IMR-90 (cell line): ENCODE data around the gene DMRT1. TPM values are rescaled to one million over a fixed set of nuclear protein-coding genes. Genes with fewer than 3 reads are reported as not detected.
A peak's percentile ranks its signal among the peaks of the same experiment; 100 is the strongest.

ENCODE experiments used
- ATAC-seq: fragments of 200-7000 bp; cut with Tn5 transposase; 2 replicates; pipeline ENCODE4 v1.9.1; 2020; ENCODE audit warnings: low read depth, mild to moderate bottlenecking, moderate library complexity
- BruUV-seq: library from RNA; stranded (reverse); fragments of 400-500 nt; replicated peaks from 2 replicates; lab custom pipeline; 2021; lab: Mats Ljungman, UMichigan
- CTCF ChIA-PET: fragments of 300-600 bp; formaldehyde crosslinking; extraction: SDS; loops from one replicate; lab custom pipeline; 2021; ENCODE audit warnings: antibody characterized with exemption; lab: Yijun Ruan, JAX
- POLR2A ChIA-PET: fragments of 300-600 bp; sonication (Branson Sonifier 250); formaldehyde crosslinking; loops from one replicate; lab custom pipeline; 2022; ENCODE audit warnings: antibody characterized with exemption; ENCODE audit not compliant: unreplicated experiment; lab: Charles Lee
- DNase-seq: peaks from one replicate; pipeline ENCODE4 v3.0.0; 2013
- H2AFZ ChIP-seq: replicated peaks from 2 replicates; pipeline ENCODE3; 2013; ENCODE audit warnings: low read length, mild to moderate bottlenecking; ENCODE audit not compliant: poor library complexity
- H2AK5ac ChIP-seq: 2 replicates; pipeline ENCODE4 v1.6.1; 2013; ENCODE audit warnings: low read depth, low read length, inconsistent platforms
- H2AK9ac ChIP-seq: replicated peaks from 2 replicates; pipeline ENCODE3; 2013; ENCODE audit warnings: mild to moderate bottlenecking, low read depth, low read length, moderate library complexity; ENCODE audit not compliant: poor library complexity
- H2BK120ac ChIP-seq: 2 replicates; pipeline ENCODE4 v1.6.1; 2013; ENCODE audit warnings: low read depth, low read length, inconsistent platforms
- H2BK15ac ChIP-seq: 3 replicates; pipeline ENCODE4 v1.6.1; 2013; ENCODE audit warnings: low read depth, low read length, inconsistent platforms
- H2BK20ac ChIP-seq: 2 replicates; pipeline ENCODE4 v1.6.1; 2013; ENCODE audit warnings: low read depth, mild to moderate bottlenecking, inconsistent platforms, low read length, moderate library complexity
- H2BK5ac ChIP-seq: 2 replicates; pipeline ENCODE4 v1.6.1; 2013; ENCODE audit warnings: mild to moderate bottlenecking, low read depth, low read length, inconsistent platforms; ENCODE audit not compliant: poor library complexity, severe bottlenecking
- H3K14ac ChIP-seq: replicated peaks from 2 replicates; pipeline ENCODE4 v1.6.1; 2013; ENCODE audit warnings: low read depth, low read length, inconsistent platforms
- H3K18ac ChIP-seq: 2 replicates; pipeline ENCODE4 v1.6.1; 2013; ENCODE audit warnings: low read depth, low read length, control low read depth
- H3K23ac ChIP-seq: 2 replicates; pipeline ENCODE4 v1.6.1; 2013; ENCODE audit warnings: low read depth, low read length, inconsistent platforms
- H3K27ac ChIP-seq: 2 replicates; pipeline ENCODE4 v1.5.1; 2013; ENCODE audit warnings: mild to moderate bottlenecking, control low read depth, low read length; ENCODE audit not compliant: insufficient read depth
- H3K27me3 ChIP-seq: 2 replicates; pipeline ENCODE4 v1.6.1; 2013; ENCODE audit warnings: low read length; ENCODE audit not compliant: control insufficient read depth, insufficient read depth
- H3K36me3 ChIP-seq: 2 replicates; pipeline ENCODE4 v1.6.1; 2013; ENCODE audit warnings: low read length, mixed read lengths; ENCODE audit not compliant: control insufficient read depth, insufficient read depth
- H3K4ac ChIP-seq: 2 replicates; pipeline ENCODE4 v1.6.1; 2013; ENCODE audit warnings: low read depth, low read length, inconsistent platforms
- H3K4me1 ChIP-seq: 2 replicates; pipeline ENCODE4 v1.6.1; 2013; ENCODE audit warnings: low read length, mixed read lengths; ENCODE audit not compliant: control insufficient read depth, insufficient read depth
- H3K4me2 ChIP-seq: 2 replicates; pipeline ENCODE4 v1.6.1; 2013; ENCODE audit warnings: low read depth, mild to moderate bottlenecking, control low read depth, low read length, moderate library complexity
- H3K4me3 ChIP-seq: 2 replicates; pipeline ENCODE4 v1.5.1; 2013; ENCODE audit warnings: low read depth, mild to moderate bottlenecking, control low read depth, low read length, moderate library complexity; ENCODE audit not compliant: insufficient read depth
- H3K56ac ChIP-seq: 2 replicates; pipeline ENCODE4 v1.6.1; 2013; ENCODE audit warnings: low read length, inconsistent platforms; ENCODE audit not compliant: insufficient read depth; ENCODE audit errors: extremely low read depth
- H3K79me1 ChIP-seq, 2 experiments: 2 replicates each; pipeline ENCODE4 v1.6.1; 2013; ENCODE audit warnings: low read length in 2 of 2, inconsistent platforms in 1 of 2, low read depth in 1 of 2
- H3K9ac ChIP-seq: 2 replicates; pipeline ENCODE4 v1.6.1; 2013; ENCODE audit warnings: low read depth, low read length, control low read depth
- H3K9me1 ChIP-seq: 2 replicates; pipeline ENCODE4 v1.6.1; 2013; ENCODE audit warnings: low read length, inconsistent platforms; ENCODE audit not compliant: insufficient read depth
- H3K9me3 ChIP-seq: 2 replicates; pipeline ENCODE4 v1.6.1; 2013; ENCODE audit warnings: low read length; ENCODE audit not compliant: control insufficient read depth, insufficient read depth
- H4K20me1 ChIP-seq: 2 replicates; pipeline ENCODE4 v1.6.1; 2013; ENCODE audit warnings: low read length, inconsistent platforms; ENCODE audit not compliant: insufficient read depth
- H4K5ac ChIP-seq: 2 replicates; pipeline ENCODE4 v1.6.1; 2013; ENCODE audit warnings: mild to moderate bottlenecking, low read depth, low read length, control low read depth
- H4K8ac ChIP-seq, 2 experiments: 2 replicates each; pipeline ENCODE4 v1.6.1; 2013; ENCODE audit warnings: low read depth in 2 of 2, low read length in 2 of 2, control low read depth in 1 of 2, inconsistent platforms in 1 of 2
- H4K91ac ChIP-seq: 2 replicates; pipeline ENCODE4 v1.6.1; 2013; ENCODE audit warnings: low read depth, low read length, inconsistent platforms; ENCODE audit not compliant: insufficient read depth
- CEBPB ChIP-seq: IDR thresholded peaks from 2 replicates; pipeline ENCODE4 v1.6.1; 2012; ENCODE audit warnings: low read depth, low read length, improper control_type of control experiment
- CHD1 ChIP-seq: IDR thresholded peaks from 2 replicates; pipeline ENCODE4 v1.6.1; 2012; ENCODE audit warnings: low read depth, low read length, improper control_type of control experiment
- CTCF ChIP-seq: conservative IDR thresholded peaks from 2 replicates; pipeline ENCODE4 v1.5.1; 2012; ENCODE audit warnings: mild to moderate bottlenecking, low read depth, low read length, improper control_type of control experiment
- ELK1 ChIP-seq: fragments of 150-350 bp; IDR thresholded peaks from 2 replicates; pipeline ENCODE4 v1.6.1; 2016; ENCODE audit warnings: low read depth, mild to moderate bottlenecking, low read length, moderate library complexity, borderline replicate concordance
- FOS ChIP-seq: fragments of 150-350 bp; IDR thresholded peaks from 2 replicates; pipeline ENCODE4 v1.6.1; 2016; ENCODE audit warnings: low read depth, low read length
- MAFK ChIP-seq: IDR thresholded peaks from 2 replicates; pipeline ENCODE4 v1.6.1; 2012; ENCODE audit warnings: low read depth, low read length, improper control_type of control experiment
- RAD21 ChIP-seq: IDR thresholded peaks from 2 replicates; pipeline ENCODE4 v1.6.1; 2012; ENCODE audit warnings: low read length, improper control_type of control experiment
- RCOR1 ChIP-seq: IDR thresholded peaks from 2 replicates; pipeline ENCODE4 v1.6.1; 2012; ENCODE audit warnings: mild to moderate bottlenecking, low read length, improper control_type of control experiment; ENCODE audit not compliant: insufficient replicate concordance
- SMC3 ChIP-seq: fragments of 150-350 bp; IDR thresholded peaks from 2 replicates; pipeline ENCODE4 v1.6.1; 2016; ENCODE audit warnings: low read depth, mild to moderate bottlenecking, antibody characterized with exemption, low read length, moderate library complexity
- WGBS, 2 experiments: methylation state at CpG; one replicate each; pipeline versions ENCODE4 v1.1.5 to v1.1.7; 2013; ENCODE audit warnings: missing lambda C conversion rate in 2 of 2; ENCODE audit not compliant: insufficient read length in 1 of 2; ENCODE audit errors: extremely low coverage in 2 of 2; 5-methylcytosine and 5-hydroxymethylcytosine counted together
- dilution Hi-C: fragments of 300-500 bp; cut with HindIII; formaldehyde crosslinking; loops from one replicate; pipeline ENCODE4 v1.14.3; 2018; ENCODE audit warnings: low sequenced_read_pairs; ENCODE audit not compliant: unreplicated experiment
- in situ Hi-C: fragments of 300-500 bp; cut with MboI; formaldehyde crosslinking; loops from 3 replicates; pipeline ENCODE4 v1.14.3; 2019; ENCODE audit warnings: low sequenced_read_pairs, inconsistent platforms, mixed read lengths
- intact Hi-C: fragments of 100-400 bp; cut with micrococcal nuclease; formaldehyde crosslinking; loops from 2 replicates; pipeline ENCODE4 v1.10.0; 2022
- polyA plus RNA-seq, 3 experiments: library from polyadenylated mRNA; depleted of rRNA; stranded (reverse); fragments of >200 nt; gene quantifications; 2 replicates each; pipeline ENCODE4 v1.2.3, GENCODE V29; 2012; ENCODE audit warnings: low replicate concordance in 1 of 3
- total RNA-seq: library from RNA; depleted of rRNA; stranded (reverse); fragments of >200 nt; gene quantifications from 2 replicates; pipeline ENCODE4 v1.2.3, GENCODE V29; 2012

Gene DMRT1
- total and polyA plus RNA-seq, 2 of the 4 experiments (the other 2 are of a cell fraction) = not detected

- no peak overlapping the region for H4K8ac ChIP-seq
- H2BK120ac ChIP-seq = no peak overlapping the region
- H2AK5ac ChIP-seq = no peak overlapping the region
- intact Hi-C loops = no loop called here
- no peaks in the 10 kb centered on the region for H4K20me1 ChIP-seq
- no peaks in the 10 kb centered on the region for H3K4me1 ChIP-seq
- ATAC-seq = no peak
- H3K36me3 ChIP-seq = no peaks in the 10 kb centered on the region
- no peak overlapping the region for H3K14ac ChIP-seq
- H2BK15ac ChIP-seq = no peak overlapping the region
- H3K9ac ChIP-seq = no peak overlapping the region
- ChIA-PET CTCF (no interaction called here), POLR2A (no interaction called here)
- no peak overlapping the region for H3K27ac ChIP-seq
- dilution Hi-C loops = no loop called here
- no peaks in the 10 kb centered on the region for H3K9me3 ChIP-seq
- H3K18ac ChIP-seq = no peak overlapping the region
- no peak overlapping the region for H3K4ac ChIP-seq
- H2BK20ac ChIP-seq = no peak overlapping the region
- H2AFZ ChIP-seq = no peak overlapping the region
- no peak overlapping the region for H2BK5ac ChIP-seq
- H4K5ac ChIP-seq = no peak overlapping the region
- H3K9me1 ChIP-seq = no peaks in the 10 kb centered on the region
- no TSS peak for BruUV-seq
- DNase-seq = peak; percentile 49
- H3K4me2 ChIP-seq = no peak overlapping the region
- H3K56ac ChIP-seq = no peak overlapping the region
- no peak overlapping the region for H2AK9ac ChIP-seq
- H3K79me1 ChIP-seq = no peaks in the 10 kb centered on the region
- WGBS, 2 experiments = no CpG with 5 or more reads among the region's 3 CpGs
- no peaks in the 10 kb centered on the region; the same call in 1 of the 2 replicates for H3K27me3 ChIP-seq
- H4K91ac ChIP-seq = no peak overlapping the region
- TF ChIP-seq CTCF = no peak
- no peak for TF ChIP-seq CHD1
- TF ChIP-seq RCOR1 = no peak
- TF ChIP-seq MAFK = no peak
- TF ChIP-seq CEBPB = no peak
- TF ChIP-seq SMC3 = no peak
- TF ChIP-seq ELK1 = no peak
- no peak for TF ChIP-seq RAD21
- no peak for TF ChIP-seq FOS
- no peak overlapping the region for H3K23ac ChIP-seq
- no peak overlapping the region for H3K4me3 ChIP-seq
- in situ Hi-C loops = no loop called here
Observed at GRCh38 chr9:995781-996180, 154.3 kb downstream of the DMRT1 start.
